K562 (cell line): Measurements from ENCODE around the gene UGT1A9. TPM values are rescaled to one million over a fixed set of nuclear protein-coding genes. Genes with fewer than 3 reads are reported as not detected.
"Not testable (repeated sequence)": the region's sequence is repeated elsewhere in the genome, so short reads cannot be mapped to it uniquely, and the experiment has no call there.

Experiments used
- ATAC-seq: fragments of 200-7000 bp; cut with Tn5 transposase; 3 replicates; pipeline ENCODE4 v1.9.1; 2020; ENCODE audit warnings: moderate library complexity
- BruUV-seq: library from RNA; stranded (reverse); fragments of 400-500 nt; replicated peaks from 2 replicates; lab custom pipeline; 2021; lab: Mats Ljungman, UMichigan
- CTCF ChIA-PET: fragments of 300-600 bp; formaldehyde crosslinking; extraction: SDS; loops from one replicate; lab custom pipeline; 2021; ENCODE audit warnings: low intra/inter-chr PET ratio; lab: Yijun Ruan, JAX
- POLR2A ChIA-PET: fragments of 300-600, 350-650 bp; sonication (Branson Sonifier 250); formaldehyde crosslinking; extraction: SDS; loops from one replicate; lab custom pipeline; 2021; ENCODE audit warnings: antibody characterized with exemption, inconsistent platforms; lab: Yijun Ruan, JAX
- DNase-seq, 4 experiments: peaks; one replicate each; pipeline versions ENCODE4 v3.0.0 to v3.0.0-alpha.2; 2011 to 2018; ENCODE audit warnings: low spot score in 3 of 4, mixed read lengths in 3 of 4; ENCODE audit errors: extremely low read depth in 1 of 4
- FAIRE-seq: peaks from 2 replicates; lab custom pipeline; 2011; peaks lifted over from hg19 to GRCh38; lab: Jason Lieb, UNC
- H2AFZ ChIP-seq: 2 replicates; pipeline ENCODE4 v1.6.0; 2011; ENCODE audit warnings: low read depth, low read length, control low read depth, inconsistent platforms
- H3K27ac ChIP-seq: fragments of 200-600 bp; 3 replicates; pipeline ENCODE4 v1.8.0; 2011; ENCODE audit warnings: low read depth, mild to moderate bottlenecking, control low read depth, inconsistent platforms, low read length, moderate library complexity, mixed read lengths; ENCODE audit errors: extremely low read depth
- H3K27me3 ChIP-seq, 2 experiments: fragments of 300-600 bp in 1 of 2; 2 replicates in 1 of 2; 3 replicates in 1 of 2; pipeline versions ENCODE4 v1.6.0 to v1.8.0; 2011; ENCODE audit warnings: inconsistent platforms in 2 of 2, low read length in 2 of 2, mild to moderate bottlenecking in 1 of 2, mixed read lengths in 1 of 2, moderate library complexity in 1 of 2; ENCODE audit not compliant: control insufficient read depth in 2 of 2, insufficient read depth in 2 of 2
- H3K36me3 ChIP-seq: fragments of 300-600 bp; 3 replicates; pipeline ENCODE4 v1.8.0; 2011; ENCODE audit warnings: mild to moderate bottlenecking, low read length, inconsistent platforms; ENCODE audit not compliant: control insufficient read depth, insufficient read depth
- H3K4me1 ChIP-seq, 2 experiments: fragments of 200-600 bp in 1 of 2; replicated peaks in 1 of 2; 2 replicates in 1 of 2; 3 replicates in 1 of 2; pipeline versions ENCODE4 v1.5.1 to v1.8.0; 2011; ENCODE audit warnings: inconsistent platforms in 2 of 2, low read length in 2 of 2, mild to moderate bottlenecking in 1 of 2, mixed read lengths in 1 of 2, moderate library complexity in 1 of 2; ENCODE audit not compliant: control insufficient read depth in 2 of 2, insufficient read depth in 2 of 2
- H3K4me2 ChIP-seq: 2 replicates; pipeline ENCODE4 v1.6.1; 2011; ENCODE audit warnings: low read length, control low read depth, inconsistent platforms, mixed read lengths; ENCODE audit not compliant: insufficient read depth
- H3K4me3 ChIP-seq: fragments of 200-600 bp; sonication (generic), shearing (Covaris generic); 2 replicates; pipeline ENCODE4 v1.5.1; 2016; ENCODE audit warnings: control low read depth, inconsistent platforms
- H3K79me2 ChIP-seq: fragments of 200-600 bp; 3 replicates; pipeline ENCODE4 v1.8.0; 2011; ENCODE audit warnings: low read length, inconsistent platforms; ENCODE audit not compliant: control insufficient read depth, insufficient read depth
- H3K9ac ChIP-seq, 2 experiments: 2 replicates each; pipeline versions ENCODE4 v1.6.0 to v1.6.1; 2011; ENCODE audit warnings: low read depth in 2 of 2, low read length in 2 of 2, control low read depth in 1 of 2, inconsistent platforms in 1 of 2, mild to moderate bottlenecking in 1 of 2, mixed read lengths in 1 of 2; ENCODE audit not compliant: insufficient read depth in 1 of 2
- H3K9me1 ChIP-seq: one replicate; pipeline ENCODE4 v1.6.0; 2011; ENCODE audit warnings: inconsistent platforms, mild to moderate bottlenecking, low read length, moderate library complexity; ENCODE audit not compliant: control insufficient read depth, insufficient read depth
- H3K9me3 ChIP-seq: replicated peaks from 2 replicates; pipeline ENCODE4 v1.5.1; 2011; ENCODE audit warnings: low read depth, low read length, inconsistent platforms; ENCODE audit not compliant: control insufficient read depth, insufficient read depth
- H4K20me1 ChIP-seq: replicated peaks from 2 replicates; pipeline ENCODE4 v1.6.1; 2011; ENCODE audit warnings: low read length, inconsistent platforms, mixed read lengths; ENCODE audit not compliant: control insufficient read depth, insufficient read depth
- ELF4 ChIP-seq: fragments of 450-650 bp; formaldehyde crosslinking; IDR thresholded peaks from 2 replicates; pipeline ENCODE4 v1.4.0; 2022; ENCODE audit warnings: missing genetic modification characterization
- KAT8 ChIP-seq: fragments of 450-650 bp; IDR thresholded peaks from 2 replicates; pipeline ENCODE4 v1.6.1; 2016; ENCODE audit warnings: low read depth, mild to moderate bottlenecking
- NFE2 ChIP-seq: IDR thresholded peaks from 2 replicates; pipeline ENCODE4 v1.6.1; 2014; ENCODE audit warnings: antibody characterized with exemption, low read depth
- NUFIP1 ChIP-seq: fragments of 450-650 bp; IDR thresholded peaks from 2 replicates; pipeline ENCODE4 v1.6.1; 2018; ENCODE audit not compliant: partially characterized antibody
- WGBS: fragments of 100-300 bp; shearing (Covaris generic); methylation state at CpG from one replicate; pipeline ENCODE4 v1.1.6; 2016; ENCODE audit warnings: low coverage, mixed read lengths; ENCODE audit not compliant: insufficient coverage; ENCODE audit errors: missing lambda C conversion rate; 5-methylcytosine and 5-hydroxymethylcytosine counted together
- in situ Hi-C: fragments of 300-500 bp; cut with MboI; formaldehyde crosslinking; loops from 4 replicates; pipeline ENCODE4 v1.15.0; 2018; ENCODE audit warnings: inconsistent platforms, mixed read lengths
- intact Hi-C: fragments of 100-400 bp; cut with micrococcal nuclease; formaldehyde crosslinking; loops from 2 replicates; pipeline ENCODE4 v1.14.2; 2022
- polyA plus RNA-seq, 8 experiments: library from polyadenylated mRNA; depleted of rRNA in 4 of 8; stranded (reverse) in 5 of 8; unstranded in 3 of 8; fragments of >200 nt; fragmentation: Nextera tagmentation in 2 of 8; fragmentation: Illumina TruSeq in 1 of 8; extraction: Ambion mirVana in 2 of 8; extraction: Trizol in 1 of 8; gene quantifications; 2 replicates each; pipeline versions ENCODE4 v1.2.1 to v1.2.3, GENCODE V29; 2011 to 2014; ENCODE audit warnings: inconsistent platforms in 1 of 8, missing spikeins in 1 of 8
- total RNA-seq, 7 experiments: library from RNA; depleted of rRNA in 6 of 7; stranded (reverse); fragments of >200 nt in 6 of 7; fragmentation: Illumina TruSeq in 2 of 7; extraction: Trizol in 2 of 7; gene quantifications; 2 replicates each; pipeline versions ENCODE4 v1.2.1 to v1.2.3, GENCODE V29; 2011 to 2021; ENCODE audit warnings: low replicate concordance in 1 of 7
- TF ChIP-seq, protein P1 (sequence below): fragments of 450-650 bp; IDR thresholded peaks from 2 replicates; pipeline ENCODE4 v1.6.1; 2016; ENCODE audit warnings: missing biosample characterization, missing genetic modification characterization
- TF ChIP-seq, protein P2 (sequence below): fragments of 450-650 bp; IDR thresholded peaks from 2 replicates; pipeline ENCODE4 v1.6.1; 2018; ENCODE audit warnings: mild to moderate bottlenecking, low read depth; ENCODE audit not compliant: partially characterized antibody
- TF ChIP-seq, protein P3 (sequence below): fragments of 450-650 bp; IDR thresholded peaks from 2 replicates; pipeline ENCODE4 v1.6.1; 2016; ENCODE audit warnings: borderline replicate concordance

The UGT1A9 gene
- total and polyA plus RNA-seq, 9 of the 15 experiments (the other 6 are each of a cell fraction or from before 2014, with no cell fraction given) = 0.09 TPM; not detected in 8

DNA sequence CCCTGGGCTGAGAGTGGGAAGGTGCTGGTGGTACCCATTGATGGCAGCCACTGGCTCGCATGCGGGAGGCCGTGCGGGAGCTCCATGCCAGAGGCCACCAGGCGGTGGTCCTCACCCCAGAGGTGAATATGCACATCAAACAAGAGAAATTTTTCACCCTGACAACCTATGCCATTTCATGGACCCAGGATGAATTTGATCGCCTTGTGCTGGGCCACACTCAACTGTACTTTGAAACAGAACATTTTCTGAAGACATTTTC lies 75.5 kb downstream of the UGT1A9 start:
- H3K4me2 ChIP-seq = no peak overlapping the region
- no peaks in the 10 kb centered on the region for H3K9me3 ChIP-seq
- 3% methylated on average over 6 of the region's 6 CpGs for WGBS
- peaks cover 0 to 7% of the 10 kb centered on the region in 2 experiments; a peak in 2 of 5 replicates for H3K4me1 ChIP-seq
- in situ Hi-C loops = no loop called here
- CTCF ChIA-PET = no interaction called here
- POLR2A ChIA-PET = no interaction called here
- TF ChIP-seq, protein P1, sequence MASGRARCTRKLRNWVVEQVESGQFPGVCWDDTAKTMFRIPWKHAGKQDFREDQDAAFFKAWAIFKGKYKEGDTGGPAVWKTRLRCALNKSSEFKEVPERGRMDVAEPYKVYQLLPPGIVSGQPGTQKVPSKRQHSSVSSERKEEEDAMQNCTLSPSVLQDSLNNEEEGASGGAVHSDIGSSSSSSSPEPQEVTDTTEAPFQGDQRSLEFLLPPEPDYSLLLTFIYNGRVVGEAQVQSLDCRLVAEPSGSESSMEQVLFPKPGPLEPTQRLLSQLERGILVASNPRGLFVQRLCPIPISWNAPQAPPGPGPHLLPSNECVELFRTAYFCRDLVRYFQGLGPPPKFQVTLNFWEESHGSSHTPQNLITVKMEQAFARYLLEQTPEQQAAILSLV (tag) = no peak
- TF ChIP-seq ELF4 (no peak), KAT8 (no peak), NFE2 (no peak), NUFIP1 (no peak)
- TF ChIP-seq, protein P2, sequence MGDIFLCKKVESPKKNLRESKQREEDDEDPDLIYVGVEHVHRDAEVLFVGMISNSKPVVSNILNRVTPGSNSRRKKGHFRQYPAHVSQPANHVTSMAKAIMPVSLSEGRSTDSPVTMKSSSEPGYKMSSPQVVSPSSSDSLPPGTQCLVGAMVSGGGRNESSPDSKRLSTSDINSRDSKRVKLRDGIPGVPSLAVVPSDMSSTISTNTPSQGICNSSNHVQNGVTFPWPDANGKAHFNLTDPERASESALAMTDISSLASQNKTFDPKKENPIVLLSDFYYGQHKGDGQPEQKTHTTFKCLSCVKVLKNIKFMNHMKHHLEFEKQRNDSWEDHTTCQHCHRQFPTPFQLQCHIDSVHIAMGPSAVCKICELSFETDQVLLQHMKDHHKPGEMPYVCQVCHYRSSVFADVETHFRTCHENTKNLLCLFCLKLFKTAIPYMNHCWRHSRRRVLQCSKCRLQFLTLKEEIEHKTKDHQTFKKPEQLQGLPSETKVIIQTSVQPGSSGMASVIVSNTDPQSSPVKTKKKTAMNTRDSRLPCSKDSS = no peak
- TF ChIP-seq, protein P3, sequence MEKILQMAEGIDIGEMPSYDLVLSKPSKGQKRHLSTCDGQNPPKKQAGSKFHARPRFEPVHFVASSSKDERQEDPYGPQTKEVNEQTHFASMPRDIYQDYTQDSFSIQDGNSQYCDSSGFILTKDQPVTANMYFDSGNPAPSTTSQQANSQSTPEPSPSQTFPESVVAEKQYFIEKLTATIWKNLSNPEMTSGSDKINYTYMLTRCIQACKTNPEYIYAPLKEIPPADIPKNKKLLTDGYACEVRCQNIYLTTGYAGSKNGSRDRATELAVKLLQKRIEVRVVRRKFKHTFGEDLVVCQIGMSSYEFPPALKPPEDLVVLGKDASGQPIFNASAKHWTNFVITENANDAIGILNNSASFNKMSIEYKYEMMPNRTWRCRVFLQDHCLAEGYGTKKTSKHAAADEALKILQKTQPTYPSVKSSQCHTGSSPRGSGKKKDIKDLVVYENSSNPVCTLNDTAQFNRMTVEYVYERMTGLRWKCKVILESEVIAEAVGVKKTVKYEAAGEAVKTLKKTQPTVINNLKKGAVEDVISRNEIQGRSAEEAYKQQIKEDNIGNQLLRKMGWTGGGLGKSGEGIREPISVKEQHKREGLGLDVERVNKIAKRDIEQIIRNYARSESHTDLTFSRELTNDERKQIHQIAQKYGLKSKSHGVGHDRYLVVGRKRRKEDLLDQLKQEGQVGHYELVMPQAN = no peak
- BruUV-seq = no TSS peak
- H3K27me3 ChIP-seq = no peaks in the 10 kb centered on the region
- H3K9ac ChIP-seq = no peak overlapping the region
- DNase-seq (no peak), ATAC-seq (no peak), FAIRE-seq (no peak)
- H2AFZ ChIP-seq = no peak overlapping the region
- H3K9me1 ChIP-seq = no peaks in the 10 kb centered on the region
- H3K79me2 ChIP-seq = no peaks in the 10 kb centered on the region
- H3K36me3 ChIP-seq = no peaks in the 10 kb centered on the region
- no peak overlapping the region for H3K4me3 ChIP-seq
- no peak overlapping the region for H3K27ac ChIP-seq
- intact Hi-C loops = no loop called here
- H4K20me1 ChIP-seq = no peaks in the 10 kb centered on the region

DNA sequence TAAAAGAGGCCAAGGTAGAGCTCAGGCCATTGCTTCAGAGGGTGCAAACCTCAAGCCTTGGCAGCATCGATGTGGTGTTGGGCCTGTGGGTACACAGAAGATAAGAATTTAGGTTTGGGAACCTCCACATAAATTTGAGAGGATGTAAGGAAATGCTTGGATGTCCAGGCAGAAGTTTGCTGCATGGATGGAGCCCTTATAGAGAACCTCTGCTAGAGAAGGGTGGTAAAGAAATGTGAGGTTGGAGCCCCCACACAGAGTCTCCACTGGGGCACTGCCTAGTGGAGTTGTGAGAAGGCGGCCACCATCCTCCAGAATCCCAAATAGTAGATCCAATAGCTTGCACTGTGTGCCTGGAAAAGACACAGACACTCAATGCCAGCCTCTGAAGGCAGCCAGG lies 79.0 kb downstream of the UGT1A9 start:
- DNase-seq, CTCF ChIA-PET, in situ Hi-C loops, POLR2A ChIA-PET, H3K9me1 ChIP-seq, H3K36me3 ChIP-seq, ATAC-seq, H3K4me2 ChIP-seq, H3K27ac ChIP-seq, FAIRE-seq, H3K27me3 ChIP-seq, H3K4me3 ChIP-seq, H3K4me1 ChIP-seq, H3K9me3 ChIP-seq, H4K20me1 ChIP-seq, intact Hi-C loops, H3K9ac ChIP-seq, H2AFZ ChIP-seq, BruUV-seq, H3K79me2 ChIP-seq: not testable (repeated sequence)
- WGBS = 0% methylated on average over 2 of the region's 2 CpGs
